Neuronal stem cell (in vitro differentiated cells): ENCODE measurements around the gene RAN. TPM values are rescaled to one million over a fixed set of nuclear protein-coding genes. Genes with fewer than 3 reads are reported as not detected.

ENCODE experiments used
- small RNA-seq: library from polyadenylated mRNA; stranded (forward); fragments of <200 nt; extraction: miRNeasy Mini kit (QIAGEN cat#:217004); gene quantifications from one replicate; pipeline ENCODE3, GENCODE V24; 2013; ENCODE audit not compliant: insufficient read depth

RAN gene

Small RNA genes lying within 50 kb of the gene (small RNA-seq; reads per million reads assigned to genes)
- not detected for gene RF00019
- not detected for gene RNU6-1077P
